Spleen (tissue), 11 donors: ENCODE measurements around the gene ATXN1. TPM values are rescaled to one million over a fixed set of nuclear protein-coding genes. Genes with fewer than 3 reads are reported as not detected.
A peak's percentile ranks its signal among the peaks of the same experiment; 100 is the strongest.
"Not testable (repeated sequence)": the region's sequence is repeated elsewhere in the genome, so short reads cannot be mapped to it uniquely, and the experiment has no call there.

Source experiments
- DNase-seq: peaks from one replicate; pipeline ENCODE4 v3.0.0-alpha.2; 2020
- H3K27ac ChIP-seq, 8 donors: fragments of 200-600 bp; sonication (generic) in 7 of 8; 1 replicate in 4 of 8; 2 replicates in 4 of 8; pipeline versions ENCODE4 v1.5.0 to v1.8.0; 2016 to 2021; ENCODE audit warnings: inconsistent platforms in 4 of 8, mild to moderate bottlenecking in 4 of 8, moderate library complexity in 1 of 8
- H3K27me3 ChIP-seq, 7 donors: fragments of 200-600 bp; sonication (generic) in 6 of 7; replicated peaks in 1 of 7; 1 replicate in 4 of 7; 2 replicates in 3 of 7; pipeline versions ENCODE4 v1.5.0 to v1.8.0; 2016 to 2021; ENCODE audit warnings: inconsistent platforms in 3 of 7, mild to moderate bottlenecking in 1 of 7
- H3K36me3 ChIP-seq, 6 donors: fragments of 200-600 bp; sonication (generic) in 5 of 6; 1 replicate in 4 of 6; 2 replicates in 2 of 6; pipeline versions ENCODE4 v1.5.0 to v1.8.0; 2016 to 2021; ENCODE audit warnings: inconsistent platforms in 2 of 6
- H3K4me1 ChIP-seq, 6 donors: fragments of 200-600 bp; sonication (generic) in 5 of 6; 1 replicate in 3 of 6; 2 replicates in 3 of 6; pipeline versions ENCODE4 v1.5.0 to v1.8.0; 2016 to 2021; ENCODE audit warnings: inconsistent platforms in 3 of 6
- H3K4me3 ChIP-seq, 8 donors: fragments of 200-600 bp; sonication (generic) in 7 of 8; 1 replicate in 4 of 8; 2 replicates in 4 of 8; pipeline versions ENCODE4 v1.5.0 to v1.8.0; 2016 to 2021; ENCODE audit warnings: inconsistent platforms in 4 of 8, mild to moderate bottlenecking in 4 of 8, moderate library complexity in 2 of 8
- H3K9me3 ChIP-seq, 8 donors: fragments of 200-600 bp; sonication (generic) in 7 of 8; 1 replicate in 4 of 8; 2 replicates in 4 of 8; pipeline versions ENCODE4 v1.5.0 to v1.8.0; 2016 to 2021; ENCODE audit warnings: inconsistent platforms in 4 of 8
- POLR2A ChIP-seq, 3 donors: fragments of 450-650 bp; IDR thresholded peaks; one replicate each; pipeline ENCODE4 v1.5.1; 2017; ENCODE audit warnings: antibody characterized with exemption in 3 of 3, mild to moderate bottlenecking in 1 of 3
- POLR2AphosphoS5 ChIP-seq, 3 donors: sonication (generic); formaldehyde crosslinking; IDR thresholded peaks; one replicate each; pipeline ENCODE4 v1.5.1; 2017; ENCODE audit warnings: antibody characterized with exemption in 3 of 3
- WGBS, 5 donors: extraction: QIAGEN DNeasy Blood & Tissue Kit in 3 of 5; methylation state at CpG; one replicate each; pipeline versions ENCODE4 v1.1.5 to v1.1.7; 2013 to 2018; 5-methylcytosine and 5-hydroxymethylcytosine counted together
- intact Hi-C: fragments of 100-400 bp; cut with DNase I; formaldehyde crosslinking; loops from one replicate; pipeline ENCODE4 v1.15.0; 2023; ENCODE audit warnings: low total_unique reads
- polyA plus RNA-seq, 3 donors: library from polyadenylated mRNA; stranded (reverse); fragments of 200-250 nt; gene quantifications; one replicate each; pipeline ENCODE4 v1.2.1, GENCODE V29; 2013
- total RNA-seq, 7 donors: library from RNA; depleted of rRNA in 3 of 7; stranded (reverse); fragments of >200 nt in 3 of 7; fragmentation: NEBNext Ultra II Directional in 4 of 7; extraction: Animal tissue kit (Norgen Biotek cat#: 25700) in 4 of 7; gene quantifications; one replicate each; pipeline versions ENCODE4 v1.1.0 to v1.2.1, GENCODE V29; 2016 to 2021
- TF ChIP-seq, protein P1 (sequence below), 11 experiments: fragments of 200-600 bp in 7 of 11; fragments of 450-650 bp in 4 of 11; sonication (generic) in 4 of 11; IDR thresholded peaks in 8 of 11; conservative IDR thresholded peaks in 3 of 11; 1 replicate in 7 of 11; 2 replicates in 4 of 11; pipeline versions ENCODE4 v1.4.0 to v1.8.0; 2016 to 2021; ENCODE audit warnings: antibody characterized with exemption in 11 of 11, inconsistent platforms in 4 of 11, mild to moderate bottlenecking in 1 of 11
- donor health status: healthy with polysubstance abuse.
- donor health status: DM: no; HTN: no; CAD: no; lungs with moderate emphysema.
- donor health status: DM: no; HTN: no; CAD: no.
- donor health status: Bipolar disorder and iron deficiency.
- donor health status: healthy.
- donor health status: DM: no; HTN: no; CAD: no.
- donor health status: DM: yes; HTN: yes; CAD: no.

Gene ATXN1
- total and polyA plus RNA-seq, 10 donors: 3.5 to 123 (median 73.9) TPM

DNA sequence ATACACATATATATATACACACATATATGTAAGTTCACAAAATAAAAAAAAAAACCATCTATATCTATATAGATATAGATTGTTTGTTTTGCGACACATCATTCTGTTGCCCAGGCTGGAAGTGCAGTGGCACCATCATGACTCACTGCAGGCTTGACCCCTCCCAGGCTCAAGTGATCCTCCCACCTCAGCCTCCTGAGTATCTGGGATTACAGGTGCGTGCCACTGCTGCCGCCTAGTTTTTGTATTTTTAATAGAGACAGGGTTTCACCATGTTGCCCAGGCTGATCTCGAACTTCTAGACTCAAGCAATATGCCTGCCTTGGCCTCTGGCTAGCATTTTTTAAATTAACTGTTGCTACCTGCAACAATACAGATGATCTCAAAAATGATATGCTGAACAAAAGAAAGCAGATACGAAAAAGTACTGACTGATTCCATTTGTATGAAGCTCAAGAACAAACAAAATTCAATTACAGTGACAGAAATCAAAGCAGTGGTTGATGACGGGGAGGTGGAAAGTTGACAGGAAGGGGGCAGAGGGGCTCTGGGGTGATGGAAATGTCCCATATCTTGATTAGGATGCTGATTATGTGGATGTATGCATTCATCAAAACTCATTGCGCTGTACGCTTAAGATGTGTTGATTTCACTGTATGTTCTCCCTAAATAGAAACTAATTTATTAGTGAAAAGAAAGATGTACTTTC is 49.6 kb downstream of the ATXN1 start:
- Histone ChIP-seq H3K9me3 (no peaks in the 10 kb centered on the region), H3K36me3 (no peaks in the 10 kb centered on the region), H3K4me3 (peak overlapping the region in 2 of 8 donors; percentile 3 to 49), H3K27me3 (no peaks in the 10 kb centered on the region), H3K4me1 (peaks cover 6 to 67% (median 52%) of the 10 kb centered on the region in 6 donors), H3K27ac (peak overlapping the region; percentile 76 to 89 (median 85))
- intact Hi-C loops: no loop called here
- DNase-seq: no peak
- WGBS, 5 donors: 71 to 82% (median 72%) methylated on average over 8 of the region's 8 CpGs
- TF ChIP-seq POLR2A (IDR thresholded peaks at IDR 0.05) (no peak), POLR2AphosphoS5 (IDR thresholded peaks at IDR 0.05) (no peak)
- TF ChIP-seq, protein P1, sequence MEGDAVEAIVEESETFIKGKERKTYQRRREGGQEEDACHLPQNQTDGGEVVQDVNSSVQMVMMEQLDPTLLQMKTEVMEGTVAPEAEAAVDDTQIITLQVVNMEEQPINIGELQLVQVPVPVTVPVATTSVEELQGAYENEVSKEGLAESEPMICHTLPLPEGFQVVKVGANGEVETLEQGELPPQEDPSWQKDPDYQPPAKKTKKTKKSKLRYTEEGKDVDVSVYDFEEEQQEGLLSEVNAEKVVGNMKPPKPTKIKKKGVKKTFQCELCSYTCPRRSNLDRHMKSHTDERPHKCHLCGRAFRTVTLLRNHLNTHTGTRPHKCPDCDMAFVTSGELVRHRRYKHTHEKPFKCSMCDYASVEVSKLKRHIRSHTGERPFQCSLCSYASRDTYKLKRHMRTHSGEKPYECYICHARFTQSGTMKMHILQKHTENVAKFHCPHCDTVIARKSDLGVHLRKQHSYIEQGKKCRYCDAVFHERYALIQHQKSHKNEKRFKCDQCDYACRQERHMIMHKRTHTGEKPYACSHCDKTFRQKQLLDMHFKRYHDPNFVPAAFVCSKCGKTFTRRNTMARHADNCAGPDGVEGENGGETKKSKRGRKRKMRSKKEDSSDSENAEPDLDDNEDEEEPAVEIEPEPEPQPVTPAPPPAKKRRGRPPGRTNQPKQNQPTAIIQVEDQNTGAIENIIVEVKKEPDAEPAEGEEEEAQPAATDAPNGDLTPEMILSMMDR (IDR thresholded peaks at IDR 0.05 in 8 of 11, conservative IDR thresholded peaks at IDR 0.05 in 3 of 11): no peak

DNA sequence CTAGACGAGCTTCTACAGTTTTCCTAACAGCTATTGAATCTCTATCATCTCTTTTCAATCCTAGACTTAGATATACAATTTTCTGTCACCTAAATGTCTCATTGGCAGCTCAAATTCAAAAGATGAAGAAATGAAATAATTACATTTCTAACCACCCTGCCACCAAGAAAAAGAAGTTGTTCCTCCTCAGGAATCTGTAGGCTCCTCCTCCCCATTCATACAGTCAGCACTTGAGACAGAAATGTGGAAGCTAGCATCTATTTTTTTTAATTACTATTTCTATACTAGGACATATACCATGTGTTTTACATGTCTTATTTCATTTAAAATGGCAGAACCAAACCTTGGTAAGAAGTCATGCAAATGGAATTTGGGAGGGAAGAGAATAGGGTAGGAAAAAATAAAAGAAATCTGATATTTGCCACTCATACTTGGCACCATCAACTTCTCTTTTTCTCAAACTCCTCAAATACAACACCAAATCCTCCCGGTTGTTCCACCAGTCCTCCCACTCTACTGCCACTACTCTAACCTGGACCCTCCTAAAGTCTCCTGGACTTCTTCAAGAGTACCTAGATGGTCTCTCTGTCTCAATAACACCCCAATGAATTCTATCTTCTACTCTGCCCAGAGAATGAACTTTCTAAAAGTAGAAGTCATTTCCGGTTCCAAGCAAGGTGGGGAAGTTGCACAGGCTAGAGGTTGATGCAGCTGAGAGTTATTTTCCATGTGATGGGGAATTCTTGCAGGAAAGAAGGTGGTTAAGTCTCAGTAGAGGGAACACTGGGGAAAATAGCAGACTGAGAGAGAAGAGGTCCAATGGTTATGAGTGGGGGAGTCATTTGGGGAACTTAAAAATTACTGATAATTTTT is 54.1 kb downstream of the ATXN1 start:
- intact Hi-C loops: no loop called here
- H3K4me1 ChIP-seq: peaks cover 9 to 72% (median 63%) of the 10 kb centered on the region in 6 donors
- H3K36me3 ChIP-seq: no peaks in the 10 kb centered on the region
- peak overlapping the region in 1 of 8 donors; percentile 6 for H3K4me3 ChIP-seq
- no peaks in the 10 kb centered on the region for H3K9me3 ChIP-seq
- 43 to 56% (median 49%) methylated on average over 3 of the region's 3 CpGs for WGBS, 5 donors
- no peaks in the 10 kb centered on the region for H3K27me3 ChIP-seq
- TF ChIP-seq POLR2AphosphoS5 (IDR thresholded peaks at IDR 0.05) (no peak), POLR2A (IDR thresholded peaks at IDR 0.05) (no peak)
- TF ChIP-seq, protein P1 (IDR thresholded peaks at IDR 0.05 in 8 of 11, conservative IDR thresholded peaks at IDR 0.05 in 3 of 11): no peak
- H3K27ac ChIP-seq: peak overlapping the region in 7 of 8 donors; percentile 15 to 87 (median 74)
- no peak for DNase-seq

DNA sequence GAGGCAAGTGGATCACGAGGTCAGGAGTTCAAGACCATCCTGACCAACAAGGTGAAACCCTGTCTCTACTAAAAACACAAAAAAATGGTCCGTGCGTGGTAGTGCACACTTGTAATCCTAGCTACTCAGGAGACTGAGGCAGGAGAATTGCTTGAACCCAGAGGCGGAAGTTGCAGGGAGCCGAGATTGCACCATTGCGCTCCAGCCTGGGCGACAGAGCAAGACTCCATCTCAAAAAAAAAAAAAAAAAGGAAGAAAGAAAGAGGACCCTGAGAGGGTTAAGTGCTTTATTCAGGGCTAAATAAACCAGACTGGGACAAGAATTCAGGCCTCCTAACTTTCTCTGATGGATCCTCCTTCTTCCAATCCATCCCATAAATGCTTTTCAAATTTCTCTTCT is 54.8 kb downstream of the ATXN1 start:
- H3K9me3 ChIP-seq, H3K4me3 ChIP-seq, H3K36me3 ChIP-seq, H3K27me3 ChIP-seq, intact Hi-C loops: not testable (repeated sequence)
- DNase-seq: peak; percentile 86
- Histone ChIP-seq H3K27ac (peak overlapping the region in 7 of 8 donors; percentile 15 to 87 (median 74)), H3K4me1 (peaks cover 7 to 67% (median 58%) of the 10 kb centered on the region in 6 donors)
- 43 to 88% (median 76%) methylated on average over 7 of the region's 7 CpGs for WGBS, 5 donors

DNA sequence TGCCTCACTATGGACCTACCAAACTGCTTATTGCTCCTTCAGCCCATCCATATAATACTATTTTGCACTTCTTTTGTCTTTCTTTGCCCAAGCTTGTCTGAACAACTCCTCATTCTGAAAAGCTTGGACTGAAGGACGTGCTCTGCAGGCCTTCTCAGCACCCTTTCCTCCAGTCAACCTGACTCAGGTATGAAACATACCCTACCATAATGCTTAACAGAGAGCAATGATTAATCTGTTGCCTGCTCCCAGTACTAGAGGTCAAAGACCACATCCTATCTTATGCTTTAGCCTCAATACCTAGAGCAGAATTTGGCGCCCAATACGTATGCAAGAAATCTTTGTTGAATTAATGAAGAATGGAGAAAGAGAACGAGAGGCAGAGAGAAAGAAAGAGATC is 55.2 kb downstream of the ATXN1 start:
- Histone ChIP-seq H3K9me3 (no peaks in the 10 kb centered on the region), H3K36me3 (no peaks in the 10 kb centered on the region), H3K4me3 (no peak overlapping the region), H3K27me3 (no peaks in the 10 kb centered on the region), H3K4me1 (peaks cover 7 to 68% (median 59%) of the 10 kb centered on the region in 6 donors), H3K27ac (peak overlapping the region in 6 of 8 donors; percentile 59 to 87 (median 76))
- no peak for TF ChIP-seq POLR2A (IDR thresholded peaks at IDR 0.05)
- TF ChIP-seq POLR2AphosphoS5 (IDR thresholded peaks at IDR 0.05): no peak
- TF ChIP-seq, protein P1 (IDR thresholded peaks at IDR 0.05 in 8 of 11, conservative IDR thresholded peaks at IDR 0.05 in 3 of 11): no peak
- no peak for DNase-seq
- intact Hi-C loops: no loop called here
- 87 to 97% (median 92%) methylated on average over 4 of the region's 4 CpGs for WGBS, 5 donors
